Measurements from ENCODE around the gene RFT1.

GRCh38 chr3:53149006-53149690, 18.9 kb upstream of the RFT1 start:
- TF ChIP-seq CTCF (IDR thresholded peaks at IDR 0.05) (no peak), POLR2AphosphoS5 (IDR thresholded peaks at IDR 0.05) (no peak), POLR2A (IDR thresholded peaks at IDR 0.05; ENCODE audit: low read depth) (no peak), EP300 (IDR thresholded peaks at IDR 0.05) (no peak)

Measured in esophagus muscularis mucosa (tissue), 4 donors.